Measurements from ENCODE around the gene SLC30A3.
"Not testable (repeated sequence)": the region's sequence is repeated elsewhere in the genome, so short reads cannot be mapped to it uniquely, and the experiment has no call there.

SLC30A3 gene

GRCh38 chr2:27271631-27272340, 8.9 kb upstream of the SLC30A3 start:
- H3K27me3 ChIP-seq (ENCODE audit: control insufficient read depth in 1 of 2, insufficient read depth in 2 of 2, low read length in 2 of 2) = peaks cover 21 to 28% of the 10 kb centered on the region in 2 donors

GRCh38 chr2:27270670-27271069, 7.8 kb upstream of the SLC30A3 start:
- Histone ChIP-seq H3K36me3 (ENCODE audit: control insufficient read depth in 2 of 2, insufficient read depth in 2 of 2, low read length in 2 of 2) (no peaks in the 10 kb centered on the region), H3K27me3 (ENCODE audit: control insufficient read depth in 1 of 2, insufficient read depth in 2 of 2, low read length in 2 of 2) (peaks cover 26 to 28% of the 10 kb centered on the region in 2 donors), H3K4me1 (ENCODE audit: control insufficient read depth, insufficient read depth, low read length) (no peaks in the 10 kb centered on the region), H3K4me3 (ENCODE audit: low read length in 2 of 2) (no peak overlapping the region), H3K9ac (ENCODE audit: low read length in 2 of 2) (no peak overlapping the region), H3K9me3 (ENCODE audit: control insufficient read depth in 2 of 2, low read length in 2 of 2) (no peaks in the 10 kb centered on the region), H3K27ac (ENCODE audit: low read length) (no peak overlapping the region)

More at GRCh38 chr2:27271631-27272340, 8.9 kb upstream of the SLC30A3 start:
- Histone ChIP-seq H3K4me3 (ENCODE audit: low read length in 2 of 2) (no peak overlapping the region), H3K4me1 (ENCODE audit: control insufficient read depth, insufficient read depth, low read length) (no peaks in the 10 kb centered on the region), H3K36me3 (ENCODE audit: control insufficient read depth in 2 of 2, insufficient read depth in 2 of 2, low read length in 2 of 2) (no peaks in the 10 kb centered on the region), H3K9ac (ENCODE audit: low read length in 2 of 2) (no peak overlapping the region), H3K9me3 (ENCODE audit: control insufficient read depth in 2 of 2, low read length in 2 of 2) (no peaks in the 10 kb centered on the region), H3K27ac (ENCODE audit: low read length) (no peak overlapping the region)

GRCh38 chr2:27270131-27270530, 7.3 kb upstream of the SLC30A3 start:
- H3K4me3 ChIP-seq (ENCODE audit: low read length in 2 of 2) = no peak overlapping the region
- no peak overlapping the region for H3K9ac ChIP-seq (ENCODE audit: low read length in 2 of 2)
- no peaks in the 10 kb centered on the region for H3K36me3 ChIP-seq (ENCODE audit: control insufficient read depth in 2 of 2, insufficient read depth in 2 of 2, low read length in 2 of 2)
- no peak overlapping the region for H3K27ac ChIP-seq (ENCODE audit: low read length)
- H3K9me3 ChIP-seq (ENCODE audit: control insufficient read depth in 2 of 2, low read length in 2 of 2) = no peaks in the 10 kb centered on the region
- H3K27me3 ChIP-seq (ENCODE audit: control insufficient read depth in 1 of 2, insufficient read depth in 2 of 2, low read length in 2 of 2) = peaks cover 31% of the 10 kb centered on the region in 2 donors
- H3K4me1 ChIP-seq (ENCODE audit: control insufficient read depth, insufficient read depth, low read length) = peaks cover under 1% of the 10 kb centered on the region

GRCh38 chr2:27268296-27268695, 5.4 kb upstream of the SLC30A3 start:
- Histone ChIP-seq H3K27me3 (ENCODE audit: control insufficient read depth in 1 of 2, insufficient read depth in 2 of 2, low read length in 2 of 2) (peaks cover 44 to 49% of the 10 kb centered on the region in 2 donors), H3K4me1 (ENCODE audit: control insufficient read depth, insufficient read depth, low read length) (peaks cover 19% of the 10 kb centered on the region)
- H3K4me3 ChIP-seq (ENCODE audit: low read length in 2 of 2); H3K27ac ChIP-seq (ENCODE audit: low read length); H3K36me3 ChIP-seq (ENCODE audit: control insufficient read depth in 2 of 2, insufficient read depth in 2 of 2, low read length in 2 of 2); H3K9ac ChIP-seq (ENCODE audit: low read length in 2 of 2); H3K9me3 ChIP-seq (ENCODE audit: control insufficient read depth in 2 of 2, low read length in 2 of 2): not testable (repeated sequence)

GRCh38 chr2:27265536-27265870, 2.7 kb upstream of the SLC30A3 start:
- H3K36me3 ChIP-seq (ENCODE audit: control insufficient read depth in 2 of 2, insufficient read depth in 2 of 2, low read length in 2 of 2) = no peaks in the 10 kb centered on the region
- no peaks in the 10 kb centered on the region for H3K9me3 ChIP-seq (ENCODE audit: control insufficient read depth in 2 of 2, low read length in 2 of 2)
- peaks cover 36% of the 10 kb centered on the region for H3K4me1 ChIP-seq (ENCODE audit: control insufficient read depth, insufficient read depth, low read length)
- H3K27ac ChIP-seq (ENCODE audit: low read length) = no peak overlapping the region
- peaks cover 53 to 68% of the 10 kb centered on the region in 2 donors for H3K27me3 ChIP-seq (ENCODE audit: control insufficient read depth in 1 of 2, insufficient read depth in 2 of 2, low read length in 2 of 2)
- no peak overlapping the region for H3K9ac ChIP-seq (ENCODE audit: low read length in 2 of 2)
- no peak overlapping the region for H3K4me3 ChIP-seq (ENCODE audit: low read length in 2 of 2)

- no peak overlapping the region for H3K27ac ChIP-seq (ENCODE audit: low read length)
- no peak overlapping the region for H3K9ac ChIP-seq (ENCODE audit: low read length in 2 of 2)
- no peaks in the 10 kb centered on the region for H3K9me3 ChIP-seq (ENCODE audit: control insufficient read depth in 2 of 2, low read length in 2 of 2)
- H3K36me3 ChIP-seq (ENCODE audit: control insufficient read depth in 2 of 2, insufficient read depth in 2 of 2, low read length in 2 of 2) = no peaks in the 10 kb centered on the region
- H3K27me3 ChIP-seq (ENCODE audit: control insufficient read depth in 1 of 2, insufficient read depth in 2 of 2, low read length in 2 of 2) = peaks cover 59 to 72% of the 10 kb centered on the region in 2 donors
- H3K4me3 ChIP-seq (ENCODE audit: low read length in 2 of 2) = peak overlapping the region; percentile 34 to 59
- peaks cover 36% of the 10 kb centered on the region for H3K4me1 ChIP-seq (ENCODE audit: control insufficient read depth, insufficient read depth, low read length)
Observed at GRCh38 chr2:27264753-27265535, 2.1 kb upstream of the SLC30A3 start.

GRCh38 chr2:27264253-27264752, 1.5 kb upstream of the SLC30A3 start:
- Histone ChIP-seq H3K27ac (ENCODE audit: low read length) (no peak overlapping the region), H3K4me3 (ENCODE audit: low read length in 2 of 2) (peak overlapping the region; percentile 34 to 60), H3K9me3 (ENCODE audit: control insufficient read depth in 2 of 2, low read length in 2 of 2) (no peaks in the 10 kb centered on the region), H3K27me3 (ENCODE audit: control insufficient read depth in 1 of 2, insufficient read depth in 2 of 2, low read length in 2 of 2) (peaks cover 62 to 76% of the 10 kb centered on the region in 2 donors), H3K9ac (ENCODE audit: low read length in 2 of 2) (no peak overlapping the region), H3K4me1 (ENCODE audit: control insufficient read depth, insufficient read depth, low read length) (peaks cover 36% of the 10 kb centered on the region), H3K36me3 (ENCODE audit: control insufficient read depth in 2 of 2, insufficient read depth in 2 of 2, low read length in 2 of 2) (no peaks in the 10 kb centered on the region)

GRCh38 chr2:27263287-27264252, 723 bp upstream of the SLC30A3 start:
- H3K36me3 ChIP-seq (ENCODE audit: control insufficient read depth in 2 of 2, insufficient read depth in 2 of 2, low read length in 2 of 2) = no peaks in the 10 kb centered on the region
- peaks cover 36% of the 10 kb centered on the region for H3K4me1 ChIP-seq (ENCODE audit: control insufficient read depth, insufficient read depth, low read length)
- H3K9me3 ChIP-seq (ENCODE audit: control insufficient read depth in 2 of 2, low read length in 2 of 2) = no peaks in the 10 kb centered on the region
- no peak overlapping the region for H3K27ac ChIP-seq (ENCODE audit: low read length)
- no peak overlapping the region for H3K9ac ChIP-seq (ENCODE audit: low read length in 2 of 2)
- peak overlapping the region; percentile 26 to 63 for H3K4me3 ChIP-seq (ENCODE audit: low read length in 2 of 2)
- peaks cover 64 to 80% of the 10 kb centered on the region in 2 donors for H3K27me3 ChIP-seq (ENCODE audit: control insufficient read depth in 1 of 2, insufficient read depth in 2 of 2, low read length in 2 of 2)

- Histone ChIP-seq H3K27me3 (ENCODE audit: control insufficient read depth in 1 of 2, insufficient read depth in 2 of 2, low read length in 2 of 2) (peaks cover 70 to 79% of the 10 kb centered on the region in 2 donors), H3K9ac (ENCODE audit: low read length in 2 of 2) (no peak overlapping the region), H3K9me3 (ENCODE audit: control insufficient read depth in 2 of 2, low read length in 2 of 2) (no peaks in the 10 kb centered on the region), H3K4me3 (ENCODE audit: low read length in 2 of 2) (no peak overlapping the region), H3K36me3 (ENCODE audit: control insufficient read depth in 2 of 2, insufficient read depth in 2 of 2, low read length in 2 of 2) (no peaks in the 10 kb centered on the region), H3K4me1 (ENCODE audit: control insufficient read depth, insufficient read depth, low read length) (peaks cover 36% of the 10 kb centered on the region), H3K27ac (ENCODE audit: low read length) (no peak overlapping the region)
Observed at GRCh38 chr2:27261926-27262298, 935 bp downstream of the SLC30A3 start.

- Histone ChIP-seq H3K36me3 (ENCODE audit: control insufficient read depth in 2 of 2, insufficient read depth in 2 of 2, low read length in 2 of 2) (no peaks in the 10 kb centered on the region), H3K9ac (ENCODE audit: low read length in 2 of 2) (no peak overlapping the region), H3K4me1 (ENCODE audit: control insufficient read depth, insufficient read depth, low read length) (peaks cover 36% of the 10 kb centered on the region), H3K27ac (ENCODE audit: low read length) (no peak overlapping the region), H3K27me3 (ENCODE audit: control insufficient read depth in 1 of 2, insufficient read depth in 2 of 2, low read length in 2 of 2) (peaks cover 71 to 79% of the 10 kb centered on the region in 2 donors), H3K4me3 (ENCODE audit: low read length in 2 of 2) (no peak overlapping the region), H3K9me3 (ENCODE audit: control insufficient read depth in 2 of 2, low read length in 2 of 2) (no peaks in the 10 kb centered on the region)
Observed at GRCh38 chr2:27261241-27261925, 1.5 kb downstream of the SLC30A3 start.
